Loucy (cell line): Measurements from ENCODE around the gene SSNA1.

Experiments used
- EZH2phosphoT487 ChIP-seq: fragments of 200-600 bp; IDR thresholded peaks from 2 replicates; pipeline ENCODE4 v1.6.1; 2018; ENCODE audit warnings: antibody characterized with exemption, mild to moderate bottlenecking, moderate library complexity, borderline replicate concordance
- TF ChIP-seq, protein P1 (sequence below): fragments of 200-600 bp; sonication (generic); conservative IDR thresholded peaks from 2 replicates; pipeline ENCODE4 v1.5.1; 2014; ENCODE audit warnings: mild to moderate bottlenecking, antibody characterized with exemption, low read length

DNA sequence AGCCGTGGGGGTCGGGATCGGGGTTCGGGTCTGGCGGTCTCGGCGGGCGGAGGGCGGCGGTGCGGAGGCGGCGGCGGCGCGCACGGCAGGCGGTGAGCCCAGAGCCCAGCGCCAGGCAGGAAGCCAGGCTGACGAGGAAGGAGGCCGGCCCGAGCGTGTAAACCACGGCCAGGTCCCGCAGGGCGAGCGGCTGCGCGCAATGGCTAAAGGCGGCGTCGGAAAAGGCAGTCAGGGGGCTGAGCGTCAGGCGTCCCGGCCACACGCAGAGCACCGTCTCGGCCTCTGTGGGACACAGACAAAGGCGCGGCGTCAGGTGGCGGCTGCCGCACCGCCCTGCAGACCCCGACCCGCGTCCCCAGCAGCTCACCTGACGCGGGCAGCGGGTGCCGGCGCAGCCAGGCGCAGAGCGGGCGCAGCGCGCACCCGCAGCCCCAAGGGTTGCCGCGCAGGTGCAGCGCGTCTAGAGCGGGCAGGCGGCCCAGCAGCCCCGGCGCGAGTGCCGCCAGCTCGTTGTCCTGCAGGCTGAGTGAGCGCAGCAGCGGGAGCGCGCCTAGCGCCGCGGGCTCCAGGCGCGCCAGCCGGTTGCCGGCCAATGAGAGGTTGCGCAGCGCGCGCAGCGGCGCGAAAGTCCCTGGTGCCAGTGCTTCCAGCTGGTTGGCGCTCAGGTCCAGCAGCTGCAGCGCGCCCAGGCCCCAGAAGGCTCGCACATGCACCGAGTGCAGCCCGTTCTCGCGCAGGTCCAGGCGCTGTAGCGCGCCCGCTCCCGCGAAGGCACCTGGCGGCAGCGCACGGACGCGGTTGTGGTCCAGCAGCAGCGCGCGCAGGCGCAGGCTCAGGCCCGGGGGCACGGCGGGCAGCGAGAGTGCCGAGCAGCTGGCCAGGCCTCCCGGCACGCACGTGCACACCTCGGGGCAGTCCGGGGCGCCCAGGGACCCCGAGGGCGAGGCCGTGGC is 19.3 kb upstream of the SSNA1 start:
- TF ChIP-seq, protein P1, sequence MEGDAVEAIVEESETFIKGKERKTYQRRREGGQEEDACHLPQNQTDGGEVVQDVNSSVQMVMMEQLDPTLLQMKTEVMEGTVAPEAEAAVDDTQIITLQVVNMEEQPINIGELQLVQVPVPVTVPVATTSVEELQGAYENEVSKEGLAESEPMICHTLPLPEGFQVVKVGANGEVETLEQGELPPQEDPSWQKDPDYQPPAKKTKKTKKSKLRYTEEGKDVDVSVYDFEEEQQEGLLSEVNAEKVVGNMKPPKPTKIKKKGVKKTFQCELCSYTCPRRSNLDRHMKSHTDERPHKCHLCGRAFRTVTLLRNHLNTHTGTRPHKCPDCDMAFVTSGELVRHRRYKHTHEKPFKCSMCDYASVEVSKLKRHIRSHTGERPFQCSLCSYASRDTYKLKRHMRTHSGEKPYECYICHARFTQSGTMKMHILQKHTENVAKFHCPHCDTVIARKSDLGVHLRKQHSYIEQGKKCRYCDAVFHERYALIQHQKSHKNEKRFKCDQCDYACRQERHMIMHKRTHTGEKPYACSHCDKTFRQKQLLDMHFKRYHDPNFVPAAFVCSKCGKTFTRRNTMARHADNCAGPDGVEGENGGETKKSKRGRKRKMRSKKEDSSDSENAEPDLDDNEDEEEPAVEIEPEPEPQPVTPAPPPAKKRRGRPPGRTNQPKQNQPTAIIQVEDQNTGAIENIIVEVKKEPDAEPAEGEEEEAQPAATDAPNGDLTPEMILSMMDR, result no peak
- no peak for TF ChIP-seq EZH2phosphoT487
